Measurements from ENCODE around the gene ATXN1. TPM values are rescaled to one million over a fixed set of nuclear protein-coding genes. Genes with fewer than 3 reads are reported as not detected.

The ATXN1 gene
- total and polyA plus RNA-seq, 2 donors from 2014 or later, result 4.2 to 58.2 TPM

- DNase-seq (no peak), FAIRE-seq (no peak)
- H3K4me1 ChIP-seq (ENCODE audit: control insufficient read depth in 2 of 3, insufficient read depth in 2 of 3, low read depth in 1 of 3, low read length in 3 of 3), result peaks cover 0 to 27% (median 0%) of the 10 kb centered on the region in 3 donors
- no peaks in the 10 kb centered on the region for H3K36me3 ChIP-seq (ENCODE audit: control insufficient read depth in 2 of 3, insufficient read depth in 3 of 3, low read length in 3 of 3)
- no peaks in the 10 kb centered on the region for H3K27me3 ChIP-seq (ENCODE audit: control insufficient read depth, insufficient read depth, low read length)
- no peak overlapping the region for H3K9ac ChIP-seq (ENCODE audit: low read length in 3 of 3)
- no peak overlapping the region for H3K27ac ChIP-seq (ENCODE audit: low read depth in 2 of 2, low read length in 2 of 2)
- H3K9me3 ChIP-seq (ENCODE audit: control insufficient read depth in 2 of 3, insufficient read depth in 1 of 3, low read length in 3 of 3), result no peaks in the 10 kb centered on the region
- intact Hi-C loops (cut with DNase I), result no loop called here
- no peak overlapping the region for H3K4me3 ChIP-seq (ENCODE audit: low read length in 3 of 3)
- no peak for TF ChIP-seq CTCF (IDR thresholded peaks at IDR 0.05; ENCODE audit: borderline replicate concordance, extremely low read depth, insufficient read depth)
These were observed 41.8 kb downstream of the ATXN1 start for GRCh38 chr6:16719488-16719887.

GRCh38 chr6:16718356-16718755, 42.9 kb downstream of the ATXN1 start:
- TF ChIP-seq CTCF (IDR thresholded peaks at IDR 0.05; ENCODE audit: borderline replicate concordance, extremely low read depth, insufficient read depth), result no peak
- no peaks in the 10 kb centered on the region for H3K36me3 ChIP-seq (ENCODE audit: control insufficient read depth in 2 of 3, insufficient read depth in 3 of 3, low read length in 3 of 3)
- peaks cover 0 to 17% (median 0%) of the 10 kb centered on the region in 3 donors for H3K4me1 ChIP-seq (ENCODE audit: control insufficient read depth in 2 of 3, insufficient read depth in 2 of 3, low read depth in 1 of 3, low read length in 3 of 3)
- H3K27me3 ChIP-seq (ENCODE audit: control insufficient read depth, insufficient read depth, low read length), result no peaks in the 10 kb centered on the region
- DNase-seq, result no peak
- no peak overlapping the region for H3K27ac ChIP-seq (ENCODE audit: low read depth in 2 of 2, low read length in 2 of 2)
- intact Hi-C loops (cut with DNase I), result no loop called here
- H3K4me3 ChIP-seq (ENCODE audit: low read length in 3 of 3), result no peak overlapping the region
- FAIRE-seq, result no peak
- no peak overlapping the region for H3K9ac ChIP-seq (ENCODE audit: low read length in 3 of 3)
- no peaks in the 10 kb centered on the region for H3K9me3 ChIP-seq (ENCODE audit: control insufficient read depth in 2 of 3, insufficient read depth in 1 of 3, low read length in 3 of 3)

- no peak for FAIRE-seq
These were observed 43.9 kb downstream of the ATXN1 start for GRCh38 chr6:16717275-16717942.

More at GRCh38 chr6:16717275-16717942, 43.9 kb downstream of the ATXN1 start:
- H3K9me3 ChIP-seq (ENCODE audit: control insufficient read depth in 2 of 3, insufficient read depth in 1 of 3, low read length in 3 of 3), result no peaks in the 10 kb centered on the region
- H3K4me1 ChIP-seq (ENCODE audit: control insufficient read depth in 2 of 3, insufficient read depth in 2 of 3, low read depth in 1 of 3, low read length in 3 of 3), result peaks cover 0 to 12% (median 2%) of the 10 kb centered on the region in 3 donors
- no peaks in the 10 kb centered on the region for H3K27me3 ChIP-seq (ENCODE audit: control insufficient read depth, insufficient read depth, low read length)
- H3K4me3 ChIP-seq (ENCODE audit: low read length in 3 of 3), result no peak overlapping the region
- H3K27ac ChIP-seq (ENCODE audit: low read depth in 2 of 2, low read length in 2 of 2), result no peak overlapping the region
- no peaks in the 10 kb centered on the region for H3K36me3 ChIP-seq (ENCODE audit: control insufficient read depth in 2 of 3, insufficient read depth in 3 of 3, low read length in 3 of 3)
- TF ChIP-seq CTCF (IDR thresholded peaks at IDR 0.05; ENCODE audit: borderline replicate concordance, extremely low read depth, insufficient read depth), result no peak
- no peak overlapping the region for H3K9ac ChIP-seq (ENCODE audit: low read length in 3 of 3)
- DNase-seq, result no peak
- intact Hi-C loops (cut with DNase I), result no loop called here
